T-helper 2 cell treated with Interferon-gamma antibody and Interleukin-4, amounts not matched to agents 5 μg/mL and 100 μg/mL, for 36 hours (primary cell): ENCODE results near the gene ARHGAP31.

Experiments
- DNase-seq: peaks from one replicate; pipeline ENCODE4 v3.0.0; 2021; ENCODE audit warnings: low spot score
- H3K27ac Mint-ChIP-seq: one replicate; pipeline ENCODE4 v1.8.0; 2021; ENCODE audit warnings: mild to moderate bottlenecking, mixed read lengths
- H3K27me3 Mint-ChIP-seq: one replicate; pipeline ENCODE4 v1.8.0; 2021; ENCODE audit warnings: low read depth, mixed read lengths
- H3K36me3 Mint-ChIP-seq: one replicate; pipeline ENCODE4 v1.8.0; 2021; ENCODE audit warnings: low read depth, mixed read lengths
- H3K4me1 Mint-ChIP-seq: one replicate; pipeline ENCODE4 v1.8.0; 2021; ENCODE audit warnings: low read depth, mixed read lengths
- H3K4me3 Mint-ChIP-seq: one replicate; pipeline ENCODE4 v1.8.0; 2022; ENCODE audit warnings: mild to moderate bottlenecking, moderate library complexity, mixed read lengths
- H3K9me3 Mint-ChIP-seq: one replicate; pipeline ENCODE4 v1.8.0; 2021; ENCODE audit warnings: mixed read lengths

ARHGAP31 gene

GRCh38 chr3:119289404-119289770, 4.8 kb upstream of the ARHGAP31 start:
- peaks cover 32% of the 10 kb centered on the region for H3K9me3 Mint-ChIP-seq
- H3K27ac Mint-ChIP-seq: no peak overlapping the region
- peaks cover 6% of the 10 kb centered on the region for H3K36me3 Mint-ChIP-seq
- no peak overlapping the region for H3K4me3 Mint-ChIP-seq
- peaks cover 17% of the 10 kb centered on the region for H3K4me1 Mint-ChIP-seq
- no peak for DNase-seq
- peaks cover 40% of the 10 kb centered on the region for H3K27me3 Mint-ChIP-seq

GRCh38 chr3:119290613-119291012, 3.6 kb upstream of the ARHGAP31 start:
- H3K27me3 Mint-ChIP-seq: peaks cover 37% of the 10 kb centered on the region
- H3K4me1 Mint-ChIP-seq: peaks cover 23% of the 10 kb centered on the region
- peaks cover 6% of the 10 kb centered on the region for H3K36me3 Mint-ChIP-seq
- H3K27ac Mint-ChIP-seq: no peak overlapping the region
- H3K4me3 Mint-ChIP-seq: no peak overlapping the region
- DNase-seq: no peak
- peaks cover 32% of the 10 kb centered on the region for H3K9me3 Mint-ChIP-seq

- Mint-ChIP-seq H3K9me3 (peaks cover 27% of the 10 kb centered on the region), H3K4me3 (no peak overlapping the region), H3K36me3 (peaks cover 6% of the 10 kb centered on the region), H3K4me1 (peaks cover 29% of the 10 kb centered on the region), H3K27me3 (peaks cover 43% of the 10 kb centered on the region), H3K27ac (no peak overlapping the region)
- DNase-seq: no peak
These were observed 3.0 kb upstream of the ARHGAP31 start for GRCh38 chr3:119291062-119291700.

GRCh38 chr3:119292666-119293065, 1.5 kb upstream of the ARHGAP31 start:
- peaks cover 4% of the 10 kb centered on the region for H3K36me3 Mint-ChIP-seq
- peaks cover 44% of the 10 kb centered on the region for H3K27me3 Mint-ChIP-seq
- H3K9me3 Mint-ChIP-seq: peaks cover 12% of the 10 kb centered on the region
- DNase-seq: no peak
- peak overlapping the region; percentile 22 for H3K27ac Mint-ChIP-seq
- peak overlapping the region; percentile 90 for H3K4me3 Mint-ChIP-seq
- H3K4me1 Mint-ChIP-seq: peaks cover 34% of the 10 kb centered on the region

GRCh38 chr3:119293105-119293870, 895 bp upstream of the ARHGAP31 start:
- Mint-ChIP-seq H3K4me1 (peaks cover 37% of the 10 kb centered on the region), H3K9me3 (peaks cover 6% of the 10 kb centered on the region), H3K27me3 (peaks cover 41% of the 10 kb centered on the region), H3K4me3 (peak overlapping the region; percentile 90), H3K27ac (peak overlapping the region; percentile 65), H3K36me3 (no peaks in the 10 kb centered on the region)
- no peak for DNase-seq

GRCh38 chr3:119294696-119295671, 801 bp downstream of the ARHGAP31 start:
- Mint-ChIP-seq H3K4me3 (peak overlapping the region; percentile 80), H3K36me3 (no peaks in the 10 kb centered on the region), H3K4me1 (peaks cover 37% of the 10 kb centered on the region), H3K27me3 (peaks cover 39% of the 10 kb centered on the region), H3K27ac (peak overlapping the region; percentile 58), H3K9me3 (no peaks in the 10 kb centered on the region)
- peak; percentile 38 for DNase-seq

- H3K4me3 Mint-ChIP-seq: peak overlapping the region; percentile 32
- no peak overlapping the region for H3K27ac Mint-ChIP-seq
- no peak for DNase-seq
- no peaks in the 10 kb centered on the region for H3K9me3 Mint-ChIP-seq
- peaks cover 32% of the 10 kb centered on the region for H3K27me3 Mint-ChIP-seq
- no peaks in the 10 kb centered on the region for H3K36me3 Mint-ChIP-seq
- H3K4me1 Mint-ChIP-seq: peaks cover 39% of the 10 kb centered on the region
These were observed 1.9 kb downstream of the ARHGAP31 start for GRCh38 chr3:119295816-119296726.

- no peak for DNase-seq
- no peak overlapping the region for H3K27ac Mint-ChIP-seq
- no peaks in the 10 kb centered on the region for H3K9me3 Mint-ChIP-seq
- H3K4me1 Mint-ChIP-seq: peaks cover 41% of the 10 kb centered on the region
- H3K4me3 Mint-ChIP-seq: peak overlapping the region; percentile 11
- H3K27me3 Mint-ChIP-seq: peaks cover 29% of the 10 kb centered on the region
- H3K36me3 Mint-ChIP-seq: no peaks in the 10 kb centered on the region
These were observed 2.5 kb downstream of the ARHGAP31 start for GRCh38 chr3:119296727-119297122.

GRCh38 chr3:119297169-119297568, 3.0 kb downstream of the ARHGAP31 start:
- Mint-ChIP-seq H3K9me3 (no peaks in the 10 kb centered on the region), H3K4me3 (no peak overlapping the region), H3K27ac (no peak overlapping the region), H3K27me3 (peaks cover 29% of the 10 kb centered on the region), H3K4me1 (peaks cover 44% of the 10 kb centered on the region), H3K36me3 (no peaks in the 10 kb centered on the region)
- DNase-seq: no peak

GRCh38 chr3:119298565-119298941, 4.4 kb downstream of the ARHGAP31 start:
- H3K27me3 Mint-ChIP-seq: peaks cover 24% of the 10 kb centered on the region
- H3K27ac Mint-ChIP-seq: no peak overlapping the region
- no peak overlapping the region for H3K4me3 Mint-ChIP-seq
- H3K4me1 Mint-ChIP-seq: peaks cover 32% of the 10 kb centered on the region
- DNase-seq: no peak
- H3K9me3 Mint-ChIP-seq: no peaks in the 10 kb centered on the region
- no peaks in the 10 kb centered on the region for H3K36me3 Mint-ChIP-seq

- H3K4me1 Mint-ChIP-seq: peaks cover 18% of the 10 kb centered on the region
- DNase-seq: no peak
- H3K9me3 Mint-ChIP-seq: no peaks in the 10 kb centered on the region
- H3K36me3 Mint-ChIP-seq: no peaks in the 10 kb centered on the region
- peaks cover 18% of the 10 kb centered on the region for H3K27me3 Mint-ChIP-seq
- H3K27ac Mint-ChIP-seq: no peak overlapping the region
- no peak overlapping the region for H3K4me3 Mint-ChIP-seq
These were observed 6.8 kb downstream of the ARHGAP31 start for GRCh38 chr3:119300991-119301391.

- H3K27me3 Mint-ChIP-seq: peaks cover 16% of the 10 kb centered on the region
- H3K9me3 Mint-ChIP-seq: no peaks in the 10 kb centered on the region
- no peak for DNase-seq
- H3K27ac Mint-ChIP-seq: no peak overlapping the region
- H3K36me3 Mint-ChIP-seq: no peaks in the 10 kb centered on the region
- H3K4me1 Mint-ChIP-seq: peaks cover 13% of the 10 kb centered on the region
- H3K4me3 Mint-ChIP-seq: no peak overlapping the region
These were observed 7.5 kb downstream of the ARHGAP31 start for GRCh38 chr3:119301662-119302061.
